Neuronal stem cell (in vitro differentiated cells): ENCODE data around the gene ITPR1.
A peak's percentile ranks its signal among the peaks of the same experiment; 100 is the strongest.

Source experiments
- DNase-seq: peaks from one replicate; pipeline ENCODE4 v3.0.0-alpha.2; 2013; ENCODE audit warnings: low spot score
- H2AFZ ChIP-seq: one replicate; pipeline ENCODE4 v1.6.1; 2013; ENCODE audit warnings: mild to moderate bottlenecking, low read length, inconsistent platforms
- H2AK5ac ChIP-seq: 2 replicates; pipeline ENCODE4 v1.6.1; 2013; ENCODE audit warnings: low read depth, mild to moderate bottlenecking, inconsistent platforms, low read length, moderate library complexity, mixed read lengths
- H2BK120ac ChIP-seq: 2 replicates; pipeline ENCODE4 v1.6.1; 2013; ENCODE audit warnings: low read depth, mild to moderate bottlenecking, inconsistent platforms, low read length, moderate library complexity, mixed read lengths
- H2BK12ac ChIP-seq: one replicate; pipeline ENCODE4 v1.6.1; 2013; ENCODE audit warnings: low read length, inconsistent platforms
- H2BK15ac ChIP-seq: 2 replicates; pipeline ENCODE4 v1.6.1; 2013; ENCODE audit warnings: mild to moderate bottlenecking, low read length, inconsistent platforms, mixed read lengths
- H2BK5ac ChIP-seq: one replicate; pipeline ENCODE4 v1.6.1; 2013; ENCODE audit warnings: inconsistent platforms, mild to moderate bottlenecking, low read length, moderate library complexity
- H3K14ac ChIP-seq: one replicate; pipeline ENCODE4 v1.6.1; 2013; ENCODE audit warnings: low read length, inconsistent platforms
- H3K18ac ChIP-seq: 2 replicates; pipeline ENCODE4 v1.6.1; 2013; ENCODE audit warnings: low read length, inconsistent platforms
- H3K23ac ChIP-seq: 2 replicates; pipeline ENCODE4 v1.6.1; 2013; ENCODE audit warnings: low read depth, mild to moderate bottlenecking, mixed read lengths, low read length, inconsistent platforms; ENCODE audit not compliant: poor library complexity
- H3K27ac ChIP-seq: replicated peaks from 3 replicates; pipeline ENCODE4 v1.5.1; 2013; ENCODE audit warnings: low read length, inconsistent platforms
- H3K27me3 ChIP-seq, 3 experiments: 2 replicates each; pipeline ENCODE4 v1.6.1; 2013; ENCODE audit warnings: low read length in 3 of 3, mild to moderate bottlenecking in 2 of 3, inconsistent platforms in 1 of 3, low read depth in 1 of 3, mixed read lengths in 1 of 3, moderate library complexity in 1 of 3; ENCODE audit not compliant: control insufficient read depth in 3 of 3, insufficient read depth in 3 of 3
- H3K36me3 ChIP-seq, 2 donors: replicated peaks in 1 of 2; 2 replicates each; pipeline ENCODE4 v1.6.1; 2013; ENCODE audit warnings: low read length in 2 of 2; ENCODE audit not compliant: control insufficient read depth in 2 of 2, insufficient read depth in 2 of 2
- H3K4ac ChIP-seq: 2 replicates; pipeline ENCODE4 v1.6.1; 2013; ENCODE audit warnings: inconsistent platforms, mild to moderate bottlenecking, low read length, moderate library complexity
- H3K4me1 ChIP-seq, 2 donors: 1 replicate in 1 of 2; 2 replicates in 1 of 2; pipeline ENCODE4 v1.6.1; 2013; ENCODE audit warnings: low read length in 2 of 2, low read depth in 1 of 2; ENCODE audit not compliant: control insufficient read depth in 2 of 2, insufficient read depth in 1 of 2
- H3K4me2 ChIP-seq: one replicate; pipeline ENCODE4 v1.6.1; 2013; ENCODE audit warnings: mild to moderate bottlenecking, low read length, inconsistent platforms; ENCODE audit not compliant: insufficient read depth, poor library complexity, severe bottlenecking
- H3K4me3 ChIP-seq, 2 donors: 2 replicates each; pipeline ENCODE4 v1.5.1; 2013; ENCODE audit warnings: low read length in 2 of 2, mild to moderate bottlenecking in 2 of 2, inconsistent platforms in 1 of 2, moderate library complexity in 1 of 2
- H3K79me1 ChIP-seq: one replicate; pipeline ENCODE4 v1.6.1; 2013; ENCODE audit warnings: low read depth, mild to moderate bottlenecking, inconsistent platforms, low read length, moderate library complexity
- H3K9ac ChIP-seq: one replicate; pipeline ENCODE4 v1.6.1; 2013; ENCODE audit warnings: mild to moderate bottlenecking, low read depth, low read length, inconsistent platforms; ENCODE audit not compliant: poor library complexity
- H3K9me3 ChIP-seq, 2 donors: replicated peaks in 1 of 2; 2 replicates each; pipeline versions ENCODE3 to v1.6.1; 2013; ENCODE audit warnings: low read length in 2 of 2, mild to moderate bottlenecking in 2 of 2, inconsistent platforms in 1 of 2, low read depth in 1 of 2, mixed read lengths in 1 of 2, moderate library complexity in 1 of 2; ENCODE audit not compliant: control insufficient read depth in 2 of 2, insufficient read depth in 1 of 2
- H4K8ac ChIP-seq: one replicate; pipeline ENCODE4 v1.6.1; 2013; ENCODE audit warnings: low read depth, mild to moderate bottlenecking, inconsistent platforms, low read length, moderate library complexity
- H4K91ac ChIP-seq: one replicate; pipeline ENCODE4 v1.6.1; 2013; ENCODE audit warnings: low read length, low read depth, mild to moderate bottlenecking, inconsistent platforms; ENCODE audit not compliant: poor library complexity
- WGBS, 2 donors: extraction: QIAGEN DNeasy Blood & Tissue Kit; methylation state at CpG; one replicate each; pipeline ENCODE4 v1.1.7; 2013; ENCODE audit warnings: missing lambda C conversion rate in 2 of 2, mixed read lengths in 1 of 2; ENCODE audit not compliant: insufficient read length in 2 of 2, insufficient replicate concordance in 1 of 2; ENCODE audit errors: extremely low coverage in 2 of 2; 5-methylcytosine and 5-hydroxymethylcytosine counted together

ITPR1 gene

GRCh38 chr3:4894891-4895530, 401.9 kb downstream of the ITPR1 start:
- H3K4me3 ChIP-seq = no peak overlapping the region
- H2AK5ac ChIP-seq = no peak overlapping the region
- H3K79me1 ChIP-seq = no peaks in the 10 kb centered on the region
- DNase-seq = no peak
- H2BK15ac ChIP-seq = no peak overlapping the region
- H3K36me3 ChIP-seq = no peaks in the 10 kb centered on the region
- no peak overlapping the region for H3K4me2 ChIP-seq
- H4K8ac ChIP-seq = no peak overlapping the region
- H3K23ac ChIP-seq = no peak overlapping the region
- no peak overlapping the region for H2AFZ ChIP-seq
- no peak overlapping the region for H2BK12ac ChIP-seq
- no peak overlapping the region for H3K4ac ChIP-seq
- H3K18ac ChIP-seq = peak overlapping the region; percentile 60
- H3K14ac ChIP-seq = no peak overlapping the region
- no peak overlapping the region for H3K9ac ChIP-seq
- H3K27ac ChIP-seq = no peak overlapping the region
- no CpG with 5 or more reads among the region's 10 CpGs for WGBS, 2 donors
- peaks cover 0 to 2% of the 10 kb centered on the region in 2 donors for H3K4me1 ChIP-seq
- peaks cover 0 to 2% (median 0%) of the 10 kb centered on the region in 3 experiments for H3K27me3 ChIP-seq
- no peak overlapping the region for H2BK5ac ChIP-seq
- no peak overlapping the region for H4K91ac ChIP-seq
- no peak overlapping the region for H2BK120ac ChIP-seq
- no peaks in the 10 kb centered on the region for H3K9me3 ChIP-seq

DNA sequence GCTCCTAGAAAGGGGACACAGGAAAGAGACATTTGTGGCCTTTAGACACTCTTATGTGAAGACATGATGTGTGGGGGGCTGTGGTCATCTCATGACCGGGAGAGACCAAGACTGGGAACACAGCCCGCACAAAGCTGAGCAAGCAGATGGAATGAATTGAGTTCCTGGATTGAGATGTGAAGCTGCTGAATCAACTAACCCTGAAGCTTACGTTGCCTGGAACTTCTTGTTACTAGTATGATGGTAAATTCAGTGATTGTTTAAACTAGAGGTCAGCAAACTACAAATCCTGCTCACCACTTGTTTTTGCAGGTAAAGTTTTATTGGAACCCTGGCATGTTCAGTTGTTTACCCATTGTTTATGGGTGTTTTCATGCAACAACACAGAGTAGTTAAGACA, 402.7 kb downstream of the ITPR1 start:
- Histone ChIP-seq H3K79me1 (no peaks in the 10 kb centered on the region), H3K9ac (no peak overlapping the region), H3K36me3 (no peaks in the 10 kb centered on the region), H2BK12ac (no peak overlapping the region), H3K9me3 (no peaks in the 10 kb centered on the region), H2AK5ac (no peak overlapping the region), H2AFZ (no peak overlapping the region), H3K4me2 (no peak overlapping the region), H2BK5ac (no peak overlapping the region), H3K14ac (no peak overlapping the region), H3K4ac (no peak overlapping the region), H3K23ac (no peak overlapping the region), H2BK120ac (no peak overlapping the region), H3K18ac (no peak overlapping the region), H3K27me3 (peaks cover 0 to 2% (median 0%) of the 10 kb centered on the region in 3 experiments), H4K91ac (no peak overlapping the region), H3K4me3 (no peak overlapping the region), H2BK15ac (no peak overlapping the region), H3K4me1 (peaks cover 0 to 2% of the 10 kb centered on the region in 2 donors), H3K27ac (no peak overlapping the region), H4K8ac (no peak overlapping the region)
- no CpG with 5 or more reads among the region's 3 CpGs for WGBS, 2 donors
- DNase-seq = no peak
